Suprapubic skin (tissue), 4 donors: ENCODE measurements around the gene CAAP1.

Source experiments
- CTCF ChIP-seq, 2 donors: fragments of 200-600 bp in 1 of 2; fragments of 450-650 bp in 1 of 2; sonication (generic) in 1 of 2; IDR thresholded peaks; one replicate each; pipeline ENCODE4 v1.5.1; 2016 to 2019; ENCODE audit warnings: antibody characterized with exemption in 2 of 2, mild to moderate bottlenecking in 1 of 2, moderate library complexity in 1 of 2
- EP300 ChIP-seq: sonication (generic); formaldehyde crosslinking; IDR thresholded peaks from one replicate; pipeline ENCODE4 v1.6.1; 2017; ENCODE audit warnings: antibody characterized with exemption
- POLR2A ChIP-seq, 2 donors: fragments of 450-650 bp; IDR thresholded peaks; one replicate each; pipeline ENCODE4 v1.6.1; 2017; ENCODE audit warnings: antibody characterized with exemption in 2 of 2, mild to moderate bottlenecking in 2 of 2, moderate library complexity in 2 of 2
- POLR2AphosphoS5 ChIP-seq, 3 donors: sonication (generic); formaldehyde crosslinking; IDR thresholded peaks; one replicate each; pipeline ENCODE4 v1.6.1; 2017; ENCODE audit warnings: antibody characterized with exemption in 3 of 3

GRCh38 chr9:26880262-26880661, 12.3 kb downstream of the CAAP1 start:
- TF ChIP-seq POLR2A (IDR thresholded peaks at IDR 0.05) (no peak), CTCF (IDR thresholded peaks at IDR 0.05) (no peak), EP300 (no peak), POLR2AphosphoS5 (IDR thresholded peaks at IDR 0.05) (no peak)
